GM19025 (cell line): ENCODE results near the gene COA6.
A peak's percentile ranks its signal among the peaks of the same experiment; 100 is the strongest.
"Not testable (repeated sequence)": the region's sequence is repeated elsewhere in the genome, so short reads cannot be mapped to it uniquely, and the experiment has no call there.

Experiments used
- ATAC-seq: cut with Tn5 transposase; IDR thresholded peaks from one replicate; pipeline ENCODE4 v1.9.1; 2021; ENCODE audit warnings: mild to moderate bottlenecking, low read depth, moderate library complexity; ENCODE audit not compliant: unreplicated experiment

Gene COA6

GRCh38 chr1:234369033-234369430 lies 4.2 kb upstream of the COA6 start:
- no peak for ATAC-seq

GRCh38 chr1:234369784-234370183 lies 3.5 kb upstream of the COA6 start:
- no peak for ATAC-seq

GRCh38 chr1:234371414-234371813 lies 1.8 kb upstream of the COA6 start:
- ATAC-seq: no peak

GRCh38 chr1:234372011-234372757 lies 1.1 kb upstream of the COA6 start:
- no peak for ATAC-seq

- peak; percentile 14 for ATAC-seq
Observed at GRCh38 chr1:234373959-234374254, 651 bp downstream of the COA6 start.

GRCh38 chr1:234375672-234376071 lies 2.4 kb downstream of the COA6 start:
- no peak for ATAC-seq

- ATAC-seq: not testable (repeated sequence)
Observed at GRCh38 chr1:234379591-234380109, 6.4 kb downstream of the COA6 start.

GRCh38 chr1:234381699-234382555 lies 8.7 kb downstream of the COA6 start:
- ATAC-seq: no peak

GRCh38 chr1:234386122-234386521 lies 12.9 kb downstream of the COA6 start:
- ATAC-seq: no peak

GRCh38 chr1:234388094-234388493 lies 14.8 kb downstream of the COA6 start:
- no peak for ATAC-seq

- no peak for ATAC-seq
Observed at GRCh38 chr1:234393190-234393589, 19.9 kb downstream of the COA6 start.

- ATAC-seq: no peak
Observed at GRCh38 chr1:234395297-234395696, 22.0 kb downstream of the COA6 start.

GRCh38 chr1:234396092-234396491 lies 22.8 kb downstream of the COA6 start:
- no peak for ATAC-seq

- no peak for ATAC-seq
Observed at GRCh38 chr1:234396871-234397270, 23.6 kb downstream of the COA6 start.

GRCh38 chr1:234397732-234398131 lies 24.5 kb downstream of the COA6 start:
- no peak for ATAC-seq

- ATAC-seq: no peak
Observed at GRCh38 chr1:234398849-234399381, 25.7 kb downstream of the COA6 start.

GRCh38 chr1:234399515-234399914 lies 26.3 kb downstream of the COA6 start:
- not testable (repeated sequence) for ATAC-seq

- ATAC-seq: no peak
Observed at GRCh38 chr1:234400773-234401172, 27.5 kb downstream of the COA6 start.

GRCh38 chr1:234401658-234402057 lies 28.4 kb downstream of the COA6 start:
- ATAC-seq: no peak

- ATAC-seq: no peak
Observed at GRCh38 chr1:234402939-234403338, 29.7 kb downstream of the COA6 start.

- no peak for ATAC-seq
Observed at GRCh38 chr1:234405676-234406075, 32.4 kb downstream of the COA6 start.
